Stimulated activated CD4-positive, alpha-beta T cell treated with anti-CD3 and anti-CD28 coated beads, TNF-alpha, amount 100 ng/mL, for 24 hours (primary cell): Measurements from ENCODE around the gene RTN4IP1.

Experiments used
- DNase-seq, 3 experiments: peaks; one replicate each; pipeline ENCODE4 v3.0.0-alpha.2; 2020; ENCODE audit warnings: low read depth in 3 of 3

RTN4IP1 gene

GRCh38 chr6:106522562-106523250 is 106.6 kb downstream of the RTN4IP1 start:
- no peak for DNase-seq
